Measurements from ENCODE around the gene BAZ1A. TPM values are rescaled to one million over a fixed set of nuclear protein-coding genes. Genes with fewer than 3 reads are reported as not detected.

BAZ1A gene
- total RNA-seq, 4 donors from 2014 or later: 22.7 to 86.7 (median 56.0) TPM

DNA sequence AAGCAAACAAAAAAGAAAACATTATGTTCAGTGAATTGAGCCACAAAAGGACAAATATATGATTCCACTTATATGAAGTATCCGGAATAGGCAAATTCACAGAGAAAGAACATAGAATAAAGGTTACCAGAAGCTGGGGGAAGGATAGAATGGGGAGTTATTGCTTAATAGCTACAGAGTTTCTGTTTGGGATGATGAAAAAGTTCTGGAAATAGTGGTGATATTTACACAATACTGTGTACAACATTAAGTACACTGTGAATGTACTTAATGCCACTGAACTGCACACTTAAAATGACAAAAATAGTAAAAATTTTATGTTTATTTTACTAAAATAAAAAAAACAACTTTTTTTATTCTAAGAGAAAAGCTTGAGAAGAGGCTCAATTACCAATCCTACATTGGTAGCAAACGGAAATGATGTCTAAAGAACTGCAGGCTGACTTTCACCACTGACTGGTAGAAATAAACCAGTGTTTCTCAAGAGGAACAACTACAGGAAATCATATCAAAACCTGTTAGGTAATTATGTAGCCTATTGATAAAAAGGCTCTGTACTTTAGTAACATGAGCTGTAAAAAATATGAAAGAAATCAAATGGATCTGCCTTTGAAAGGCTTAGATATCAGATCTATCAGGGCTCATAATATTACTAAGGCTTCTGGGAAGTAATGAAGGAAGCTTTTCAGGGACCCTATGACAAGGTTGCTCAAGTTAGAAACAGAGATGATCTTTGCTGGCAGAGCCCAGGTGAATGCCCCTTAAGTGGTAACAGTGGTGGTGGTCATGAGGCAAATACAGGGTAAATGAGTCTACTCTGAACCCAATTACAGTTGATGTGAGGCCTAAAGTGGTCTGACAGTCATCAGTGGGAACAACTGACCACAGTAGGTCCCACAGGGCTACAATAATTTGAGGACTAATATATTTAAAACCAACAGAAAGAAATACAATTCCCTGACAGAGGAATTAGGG is 41.3 kb downstream of the BAZ1A start:
- DNase-seq (ENCODE audit: low spot score) (no peak), ATAC-seq (ENCODE audit: low FRiP score) (no peak)
- TF ChIP-seq, protein P1, sequence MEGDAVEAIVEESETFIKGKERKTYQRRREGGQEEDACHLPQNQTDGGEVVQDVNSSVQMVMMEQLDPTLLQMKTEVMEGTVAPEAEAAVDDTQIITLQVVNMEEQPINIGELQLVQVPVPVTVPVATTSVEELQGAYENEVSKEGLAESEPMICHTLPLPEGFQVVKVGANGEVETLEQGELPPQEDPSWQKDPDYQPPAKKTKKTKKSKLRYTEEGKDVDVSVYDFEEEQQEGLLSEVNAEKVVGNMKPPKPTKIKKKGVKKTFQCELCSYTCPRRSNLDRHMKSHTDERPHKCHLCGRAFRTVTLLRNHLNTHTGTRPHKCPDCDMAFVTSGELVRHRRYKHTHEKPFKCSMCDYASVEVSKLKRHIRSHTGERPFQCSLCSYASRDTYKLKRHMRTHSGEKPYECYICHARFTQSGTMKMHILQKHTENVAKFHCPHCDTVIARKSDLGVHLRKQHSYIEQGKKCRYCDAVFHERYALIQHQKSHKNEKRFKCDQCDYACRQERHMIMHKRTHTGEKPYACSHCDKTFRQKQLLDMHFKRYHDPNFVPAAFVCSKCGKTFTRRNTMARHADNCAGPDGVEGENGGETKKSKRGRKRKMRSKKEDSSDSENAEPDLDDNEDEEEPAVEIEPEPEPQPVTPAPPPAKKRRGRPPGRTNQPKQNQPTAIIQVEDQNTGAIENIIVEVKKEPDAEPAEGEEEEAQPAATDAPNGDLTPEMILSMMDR (IDR thresholded peaks at IDR 0.05): no peak

DNA sequence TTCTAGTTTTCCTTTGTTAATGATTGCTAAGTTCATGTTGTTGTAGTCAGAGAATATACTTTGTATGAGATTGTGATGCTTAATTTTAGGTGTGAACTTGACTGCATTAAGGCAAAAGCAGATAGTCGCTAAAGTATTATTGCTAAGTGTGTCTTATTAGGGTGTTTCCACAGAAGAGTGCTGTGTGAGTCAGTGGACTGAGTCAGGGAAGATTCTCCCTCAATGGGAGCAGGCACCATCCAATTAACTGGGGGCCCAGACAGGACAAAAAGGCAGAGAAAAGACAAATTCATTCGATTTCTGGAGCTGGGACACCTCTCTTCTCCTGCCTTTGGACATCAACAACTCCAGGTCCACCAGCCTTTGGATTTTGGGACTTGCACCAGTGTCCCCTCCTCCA is 48.5 kb downstream of the BAZ1A start:
- TF ChIP-seq, protein P1 (IDR thresholded peaks at IDR 0.05): no peak
- no peak for ATAC-seq (ENCODE audit: low FRiP score)
- DNase-seq (ENCODE audit: low spot score): no peak

DNA sequence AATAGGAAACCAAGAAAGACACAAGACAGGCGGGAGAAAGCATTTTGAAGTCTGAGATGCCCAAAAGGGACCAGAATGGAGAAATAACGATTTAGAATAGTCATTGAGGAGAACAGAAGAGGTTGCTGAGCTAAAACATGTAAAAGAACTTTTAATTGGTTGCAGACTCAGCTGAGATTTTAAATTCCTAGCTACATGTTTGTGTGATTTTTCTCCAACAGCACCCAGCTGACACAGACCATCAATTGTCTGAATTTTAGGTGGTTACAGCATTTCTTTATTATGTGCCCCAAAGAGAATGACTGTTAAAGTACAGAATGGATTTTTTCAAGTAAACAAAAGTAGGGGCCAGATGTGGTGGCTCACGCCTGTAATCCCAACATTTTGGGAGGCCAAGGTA is 50.3 kb downstream of the BAZ1A start:
- DNase-seq (ENCODE audit: low spot score) (no peak), ATAC-seq (ENCODE audit: low FRiP score) (no peak)
- TF ChIP-seq, protein P1 (IDR thresholded peaks at IDR 0.05): no peak

DNA sequence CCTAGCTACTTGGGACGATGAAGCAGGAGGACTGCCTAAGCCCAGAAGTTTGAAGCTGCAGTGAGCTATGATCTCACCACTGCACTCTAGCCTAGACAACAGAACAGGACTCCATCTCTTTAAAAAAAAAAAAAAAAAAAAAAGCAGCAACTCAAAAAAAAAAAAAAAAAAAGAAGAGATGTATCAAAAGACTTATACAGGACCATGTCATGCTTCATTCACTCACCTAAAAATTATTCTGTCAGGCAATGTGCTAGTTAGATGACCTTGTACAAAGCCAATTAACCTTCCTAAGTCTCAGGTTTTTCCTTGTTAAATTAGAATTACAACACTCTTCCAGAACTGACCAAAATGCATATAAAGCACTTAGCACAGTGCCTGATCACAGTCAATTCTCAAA is 50.9 kb downstream of the BAZ1A start:
- no peak for ATAC-seq (ENCODE audit: low FRiP score)
- TF ChIP-seq, protein P1 (IDR thresholded peaks at IDR 0.05): no peak
- no peak for DNase-seq (ENCODE audit: low spot score)

DNA sequence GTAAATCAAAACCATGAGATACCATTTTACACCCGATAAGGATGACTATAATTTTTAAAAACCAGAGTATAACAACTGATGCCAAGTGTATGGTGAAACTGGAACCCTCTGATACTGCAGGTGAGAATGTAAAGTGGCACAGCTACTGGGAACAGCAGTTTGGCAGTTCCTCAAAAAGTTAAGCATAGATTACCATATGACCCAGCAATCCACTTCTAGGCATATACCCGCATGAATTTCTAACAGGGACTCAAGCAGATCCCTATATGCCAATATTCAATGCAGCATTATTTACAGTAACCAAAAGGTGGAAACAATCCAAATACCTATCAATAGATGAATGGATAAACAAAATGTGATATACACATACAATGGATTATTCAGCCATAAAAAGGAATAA is 57.4 kb downstream of the BAZ1A start:
- ATAC-seq (ENCODE audit: low FRiP score) (no peak), DNase-seq (ENCODE audit: low spot score) (no peak)
- TF ChIP-seq, protein P1 (IDR thresholded peaks at IDR 0.05): no peak

DNA sequence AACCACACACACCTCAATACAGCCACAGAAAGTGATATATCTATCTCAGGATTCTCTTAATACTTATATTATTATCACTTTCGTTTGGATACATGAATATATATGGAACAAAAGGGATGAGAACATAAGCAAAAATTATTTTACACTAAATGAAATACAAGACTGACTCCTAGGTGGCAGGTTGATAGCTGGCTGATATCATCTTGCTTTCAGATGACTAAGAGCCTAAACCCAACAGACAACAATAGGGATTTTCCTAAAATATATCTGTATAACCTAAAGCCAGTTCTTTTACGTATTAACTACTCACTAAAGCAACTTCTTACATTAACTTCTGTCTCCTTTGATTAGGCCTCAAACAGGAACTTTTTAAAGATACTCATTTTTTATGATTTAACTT is 65.1 kb downstream of the BAZ1A start:
- TF ChIP-seq, protein P1 (IDR thresholded peaks at IDR 0.05): no peak
- ATAC-seq (ENCODE audit: low FRiP score) (no peak), DNase-seq (ENCODE audit: low spot score) (no peak)

DNA sequence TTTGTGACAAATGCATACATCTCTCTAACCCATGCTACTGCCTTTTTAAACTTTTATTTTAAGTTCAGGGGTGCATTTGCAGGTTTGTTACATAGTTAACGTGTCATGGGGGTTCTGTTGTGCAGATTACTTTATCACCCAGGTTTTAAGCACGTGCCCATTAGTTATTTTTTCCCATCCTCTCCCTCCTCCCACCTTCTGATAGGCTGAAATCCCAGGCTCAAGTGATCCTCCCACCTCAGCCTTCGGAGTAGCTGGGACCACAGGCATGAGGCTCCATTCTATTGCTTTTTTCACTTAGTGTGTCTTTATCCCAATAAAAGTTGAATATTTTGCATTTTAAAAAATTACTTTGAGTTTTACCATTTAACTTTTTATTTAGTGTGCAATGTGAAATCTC is 68.9 kb downstream of the BAZ1A start:
- TF ChIP-seq, protein P1 (IDR thresholded peaks at IDR 0.05): no peak
- ATAC-seq (ENCODE audit: low FRiP score) (no peak), DNase-seq (ENCODE audit: low spot score) (no peak)
